ENCODE results near the gene NEK11. TPM values are rescaled to one million over a fixed set of nuclear protein-coding genes. Genes with fewer than 3 reads are reported as not detected.

Gene NEK11
- total RNA-seq, 2 donors from 2014 or later, result 5.5 to 5.8 TPM

GRCh38 chr3:131174752-131175151 lies 148.1 kb downstream of the NEK11 start:
- DNase-seq, result no peak
- intact Hi-C loops (cut with DNase I), result no loop called here

GRCh38 chr3:131178710-131179375 lies 152.2 kb downstream of the NEK11 start:
- Histone ChIP-seq H3K4me1 (no peaks in the 10 kb centered on the region), H3K27me3 (no peaks in the 10 kb centered on the region), H3K9ac (ENCODE audit: low read depth in 2 of 2, low read length in 2 of 2) (no peak overlapping the region), H3K27ac (no peak overlapping the region), H3K9me3 (no peaks in the 10 kb centered on the region), H3K36me3 (no peaks in the 10 kb centered on the region), H3K4me3 (no peak overlapping the region)
- DNase-seq, result no peak
- no peak for TF ChIP-seq CTCF (IDR thresholded peaks at IDR 0.05)
- intact Hi-C loops (cut with DNase I), result no loop called here

More at GRCh38 chr3:131174752-131175151, 148.1 kb downstream of the NEK11 start:
- Histone ChIP-seq H3K4me1 (no peaks in the 10 kb centered on the region), H3K9me3 (no peaks in the 10 kb centered on the region), H3K36me3 (no peaks in the 10 kb centered on the region), H3K4me3 (no peak overlapping the region), H3K27me3 (no peaks in the 10 kb centered on the region), H3K27ac (no peak overlapping the region), H3K9ac (ENCODE audit: low read depth in 2 of 2, low read length in 2 of 2) (no peak overlapping the region)
- no peak for TF ChIP-seq CTCF (IDR thresholded peaks at IDR 0.05)

GRCh38 chr3:131192701-131193100 lies 166.0 kb downstream of the NEK11 start:
- no peak for TF ChIP-seq CTCF (IDR thresholded peaks at IDR 0.05)
- Histone ChIP-seq H3K27ac (no peak overlapping the region), H3K9ac (ENCODE audit: low read depth in 2 of 2, low read length in 2 of 2) (no peak overlapping the region), H3K36me3 (no peaks in the 10 kb centered on the region), H3K4me1 (no peaks in the 10 kb centered on the region), H3K4me3 (no peak overlapping the region), H3K27me3 (no peaks in the 10 kb centered on the region), H3K9me3 (no peaks in the 10 kb centered on the region)
- intact Hi-C loops (cut with DNase I), result no loop called here
- DNase-seq, result no peak

GRCh38 chr3:131193641-131194238 lies 167.1 kb downstream of the NEK11 start:
- Histone ChIP-seq H3K27me3 (no peaks in the 10 kb centered on the region), H3K9me3 (no peaks in the 10 kb centered on the region), H3K9ac (ENCODE audit: low read depth in 2 of 2, low read length in 2 of 2) (no peak overlapping the region), H3K4me3 (no peak overlapping the region), H3K36me3 (no peaks in the 10 kb centered on the region), H3K27ac (no peak overlapping the region), H3K4me1 (no peaks in the 10 kb centered on the region)
- TF ChIP-seq CTCF (IDR thresholded peaks at IDR 0.05), result no peak
- intact Hi-C loops (cut with DNase I), result no loop called here
- DNase-seq, result no peak

- intact Hi-C loops (cut with DNase I), result no loop called here
- Histone ChIP-seq H3K27me3 (no peaks in the 10 kb centered on the region), H3K4me3 (no peak overlapping the region), H3K27ac (no peak overlapping the region), H3K9me3 (no peaks in the 10 kb centered on the region), H3K9ac (ENCODE audit: low read depth in 2 of 2, low read length in 2 of 2) (no peak overlapping the region), H3K4me1 (no peaks in the 10 kb centered on the region), H3K36me3 (no peaks in the 10 kb centered on the region)
- no peak for DNase-seq
- no peak for TF ChIP-seq CTCF (IDR thresholded peaks at IDR 0.05)
Measured at GRCh38 chr3:131194816-131195215, 168.1 kb downstream of the NEK11 start.

Measured in colonic mucosa (tissue), 4 donors.